Measurements from ENCODE around the gene PRKAG3. TPM values are rescaled to one million over a fixed set of nuclear protein-coding genes. Genes with fewer than 3 reads are reported as not detected.

PRKAG3 gene
- total and polyA plus RNA-seq, 2 donors (not counting 3 experiments of a cell fraction or from before 2014, with no cell fraction given): not detected

DNA sequence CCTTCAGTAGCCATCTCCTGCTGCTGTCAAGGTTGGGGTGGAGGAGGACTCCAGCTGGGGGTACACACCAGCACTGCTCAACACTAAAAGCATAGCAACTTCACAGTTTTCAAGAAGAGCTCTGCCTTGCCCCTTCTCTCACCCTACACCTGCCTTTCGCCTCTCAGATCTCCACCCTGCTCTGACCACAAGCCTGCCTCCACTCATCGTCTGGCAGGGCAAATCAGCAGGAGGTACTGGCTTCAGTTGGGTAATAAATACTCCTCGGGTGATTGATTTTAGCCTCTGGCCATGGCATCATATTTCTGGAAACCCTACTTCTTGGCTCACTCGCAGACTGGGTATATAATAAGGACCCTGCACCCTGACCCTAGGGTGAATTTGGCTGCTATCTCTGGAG, 3.1 kb upstream of the PRKAG3 start:
- BruUV-seq (replicated peaks): no TSS peak
- no peaks in the 10 kb centered on the region for H3K9me1 ChIP-seq (replicated peaks; ENCODE audit: control insufficient read depth, extremely low read depth, insufficient read depth, low read length)
- H3K27me3 ChIP-seq (ENCODE audit: control insufficient read depth in 2 of 2, insufficient read depth in 2 of 2, low read length in 2 of 2): peaks cover 2 to 5% of the 10 kb centered on the region in 2 experiments
- H3K4me3 ChIP-seq (replicated peaks in 1 of 3; ENCODE audit: insufficient read depth in 1 of 3, low read depth in 1 of 3, low read length in 3 of 3): no peak overlapping the region
- H3K27ac ChIP-seq (ENCODE audit: insufficient read depth, low read depth, low read length): no peak overlapping the region
- peaks cover 17% of the 10 kb centered on the region for H3K4me1 ChIP-seq (ENCODE audit: control insufficient read depth, extremely low read depth, insufficient read depth, low read length)
- no peak for TF ChIP-seq JUN (IDR thresholded peaks at IDR 0.05; ENCODE audit: borderline replicate concordance, insufficient read depth, insufficient read length, low read depth)
- no peak for TF ChIP-seq FOS (IDR thresholded peaks at IDR 0.05; ENCODE audit: borderline replicate concordance, insufficient read depth, low read length)
- TF ChIP-seq GATA2 (IDR thresholded peaks at IDR 0.05; ENCODE audit: insufficient read depth, insufficient read length, low read depth, low read length): no peak
- no peak for TF ChIP-seq POLR2A (IDR thresholded peaks at IDR 0.05; ENCODE audit: low read depth, low read length)
- TF ChIP-seq, protein P1, sequence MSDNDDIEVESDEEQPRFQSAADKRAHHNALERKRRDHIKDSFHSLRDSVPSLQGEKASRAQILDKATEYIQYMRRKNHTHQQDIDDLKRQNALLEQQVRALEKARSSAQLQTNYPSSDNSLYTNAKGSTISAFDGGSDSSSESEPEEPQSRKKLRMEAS (IDR thresholded peaks at IDR 0.05; ENCODE audit: insufficient read depth, insufficient read length): no peak
- TF ChIP-seq MYC (IDR thresholded peaks at IDR 0.05; ENCODE audit: low read depth, low read length): no peak
- no peak for TF ChIP-seq POLR2AphosphoS5 (IDR thresholded peaks at IDR 0.05; ENCODE audit: insufficient read depth, low read depth, low read length)
- TF ChIP-seq, protein P2, sequence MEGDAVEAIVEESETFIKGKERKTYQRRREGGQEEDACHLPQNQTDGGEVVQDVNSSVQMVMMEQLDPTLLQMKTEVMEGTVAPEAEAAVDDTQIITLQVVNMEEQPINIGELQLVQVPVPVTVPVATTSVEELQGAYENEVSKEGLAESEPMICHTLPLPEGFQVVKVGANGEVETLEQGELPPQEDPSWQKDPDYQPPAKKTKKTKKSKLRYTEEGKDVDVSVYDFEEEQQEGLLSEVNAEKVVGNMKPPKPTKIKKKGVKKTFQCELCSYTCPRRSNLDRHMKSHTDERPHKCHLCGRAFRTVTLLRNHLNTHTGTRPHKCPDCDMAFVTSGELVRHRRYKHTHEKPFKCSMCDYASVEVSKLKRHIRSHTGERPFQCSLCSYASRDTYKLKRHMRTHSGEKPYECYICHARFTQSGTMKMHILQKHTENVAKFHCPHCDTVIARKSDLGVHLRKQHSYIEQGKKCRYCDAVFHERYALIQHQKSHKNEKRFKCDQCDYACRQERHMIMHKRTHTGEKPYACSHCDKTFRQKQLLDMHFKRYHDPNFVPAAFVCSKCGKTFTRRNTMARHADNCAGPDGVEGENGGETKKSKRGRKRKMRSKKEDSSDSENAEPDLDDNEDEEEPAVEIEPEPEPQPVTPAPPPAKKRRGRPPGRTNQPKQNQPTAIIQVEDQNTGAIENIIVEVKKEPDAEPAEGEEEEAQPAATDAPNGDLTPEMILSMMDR (IDR thresholded peaks at IDR 0.05; ENCODE audit: extremely low read depth in 1 of 2, insufficient read depth in 1 of 2, low read depth in 1 of 2, low read length in 2 of 2): no peak
- TF ChIP-seq EZH2 (IDR thresholded peaks at IDR 0.05; ENCODE audit: borderline replicate concordance, low read depth, low read length, severe bottlenecking): no peak
- ChIA-PET CTCF (interaction anchor here (3.5 kb wide), 1 partner anchor 13 kb away, joined by 44 read pairs; no protein-coding TSS in a partner anchor), POLR2A (no interaction called here)
- no peaks in the 10 kb centered on the region for H3K79me2 ChIP-seq (ENCODE audit: control insufficient read depth, insufficient read depth, low read length)
- H3K36me3 ChIP-seq (ENCODE audit: control insufficient read depth in 2 of 2, extremely low read depth in 1 of 2, insufficient read depth in 2 of 2, low read length in 2 of 2): no peaks in the 10 kb centered on the region
- DNase-seq (ENCODE audit: low read depth, low spot score) (no peak), FAIRE-seq (no peak)
- intact Hi-C loops (cut with micrococcal nuclease) (no loop called here), dilution Hi-C loops (cut with MboI; ENCODE audit: extremely low pct_ligation_motif_present, low sequenced_read_pairs) (no loop called here)
- H3K9ac ChIP-seq (replicated peaks; ENCODE audit: extremely low read depth, insufficient read depth, low read length): no peak overlapping the region
- no peak overlapping the region for H2AFZ ChIP-seq (ENCODE audit: low read depth, low read length)
- H4K20me1 ChIP-seq (replicated peaks; ENCODE audit: control insufficient read depth, extremely low read depth, insufficient read depth, low read length): no peaks in the 10 kb centered on the region
- H3K9me3 ChIP-seq (replicated peaks; ENCODE audit: control insufficient read depth, insufficient read depth, low read length): no peaks in the 10 kb centered on the region
- no peak overlapping the region for H3K4me2 ChIP-seq (ENCODE audit: insufficient read depth, low read length)

Data from endothelial cell of umbilical vein (primary cell).